ENCODE data around the gene DTNA.

DNA sequence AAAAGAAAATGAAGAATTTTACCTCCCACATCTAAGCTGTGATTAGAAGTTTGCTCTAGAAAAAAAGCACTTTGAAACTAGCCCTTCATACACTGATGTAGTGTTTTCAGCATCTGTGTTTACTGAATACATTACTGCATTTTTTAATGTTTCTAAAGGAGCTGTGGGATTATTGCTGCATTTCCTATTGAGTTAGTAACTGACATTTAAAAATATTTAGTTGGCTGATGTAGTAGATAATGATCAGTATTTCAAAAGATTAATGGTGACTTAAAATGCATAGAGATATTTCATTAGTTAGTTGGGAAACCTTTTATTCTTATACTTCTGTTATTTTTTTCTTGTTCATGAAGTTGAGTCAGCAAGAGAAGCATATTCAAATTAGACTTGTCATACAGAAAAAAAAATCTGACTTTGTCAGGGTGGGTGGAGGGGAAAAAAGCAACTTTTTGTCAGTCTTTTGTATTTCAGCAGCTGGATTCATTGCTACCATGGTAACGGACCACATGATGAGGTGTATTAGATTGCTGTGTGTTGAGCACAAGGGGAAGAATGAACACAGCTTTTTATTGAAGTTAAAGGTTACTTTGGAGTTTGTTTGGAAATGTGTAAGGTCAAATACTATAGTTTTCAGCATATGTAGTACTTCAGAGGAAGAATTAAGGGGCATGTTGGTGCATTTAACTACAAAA lies at the start of gene DTNA:
- no peak for TF ChIP-seq EZH2 (IDR thresholded peaks at IDR 0.05; ENCODE audit: low read depth)
- TF ChIP-seq, protein P1, sequence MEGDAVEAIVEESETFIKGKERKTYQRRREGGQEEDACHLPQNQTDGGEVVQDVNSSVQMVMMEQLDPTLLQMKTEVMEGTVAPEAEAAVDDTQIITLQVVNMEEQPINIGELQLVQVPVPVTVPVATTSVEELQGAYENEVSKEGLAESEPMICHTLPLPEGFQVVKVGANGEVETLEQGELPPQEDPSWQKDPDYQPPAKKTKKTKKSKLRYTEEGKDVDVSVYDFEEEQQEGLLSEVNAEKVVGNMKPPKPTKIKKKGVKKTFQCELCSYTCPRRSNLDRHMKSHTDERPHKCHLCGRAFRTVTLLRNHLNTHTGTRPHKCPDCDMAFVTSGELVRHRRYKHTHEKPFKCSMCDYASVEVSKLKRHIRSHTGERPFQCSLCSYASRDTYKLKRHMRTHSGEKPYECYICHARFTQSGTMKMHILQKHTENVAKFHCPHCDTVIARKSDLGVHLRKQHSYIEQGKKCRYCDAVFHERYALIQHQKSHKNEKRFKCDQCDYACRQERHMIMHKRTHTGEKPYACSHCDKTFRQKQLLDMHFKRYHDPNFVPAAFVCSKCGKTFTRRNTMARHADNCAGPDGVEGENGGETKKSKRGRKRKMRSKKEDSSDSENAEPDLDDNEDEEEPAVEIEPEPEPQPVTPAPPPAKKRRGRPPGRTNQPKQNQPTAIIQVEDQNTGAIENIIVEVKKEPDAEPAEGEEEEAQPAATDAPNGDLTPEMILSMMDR (conservative IDR thresholded peaks at IDR 0.05) = no peak
